Neuronal stem cell (in vitro differentiated cells): ENCODE data around the gene TRIM7. TPM values are rescaled to one million over a fixed set of nuclear protein-coding genes. Genes with fewer than 3 reads are reported as not detected.

Experiments used
- DNase-seq: peaks from one replicate; pipeline ENCODE4 v3.0.0-alpha.2; 2013; ENCODE audit warnings: low spot score
- H2AFZ ChIP-seq: one replicate; pipeline ENCODE4 v1.6.1; 2013; ENCODE audit warnings: mild to moderate bottlenecking, low read length, inconsistent platforms
- H2AK5ac ChIP-seq: 2 replicates; pipeline ENCODE4 v1.6.1; 2013; ENCODE audit warnings: low read depth, mild to moderate bottlenecking, inconsistent platforms, low read length, moderate library complexity, mixed read lengths
- H2BK120ac ChIP-seq: 2 replicates; pipeline ENCODE4 v1.6.1; 2013; ENCODE audit warnings: low read depth, mild to moderate bottlenecking, inconsistent platforms, low read length, moderate library complexity, mixed read lengths
- H2BK12ac ChIP-seq: one replicate; pipeline ENCODE4 v1.6.1; 2013; ENCODE audit warnings: low read length, inconsistent platforms
- H2BK15ac ChIP-seq: 2 replicates; pipeline ENCODE4 v1.6.1; 2013; ENCODE audit warnings: mild to moderate bottlenecking, low read length, inconsistent platforms, mixed read lengths
- H2BK5ac ChIP-seq: one replicate; pipeline ENCODE4 v1.6.1; 2013; ENCODE audit warnings: inconsistent platforms, mild to moderate bottlenecking, low read length, moderate library complexity
- H3K14ac ChIP-seq: one replicate; pipeline ENCODE4 v1.6.1; 2013; ENCODE audit warnings: low read length, inconsistent platforms
- H3K18ac ChIP-seq: 2 replicates; pipeline ENCODE4 v1.6.1; 2013; ENCODE audit warnings: low read length, inconsistent platforms
- H3K23ac ChIP-seq: 2 replicates; pipeline ENCODE4 v1.6.1; 2013; ENCODE audit warnings: low read depth, mild to moderate bottlenecking, mixed read lengths, low read length, inconsistent platforms; ENCODE audit not compliant: poor library complexity
- H3K27ac ChIP-seq: replicated peaks from 3 replicates; pipeline ENCODE4 v1.5.1; 2013; ENCODE audit warnings: low read length, inconsistent platforms
- H3K27me3 ChIP-seq, 3 experiments: 2 replicates each; pipeline ENCODE4 v1.6.1; 2013; ENCODE audit warnings: low read length in 3 of 3, mild to moderate bottlenecking in 2 of 3, inconsistent platforms in 1 of 3, low read depth in 1 of 3, mixed read lengths in 1 of 3, moderate library complexity in 1 of 3; ENCODE audit not compliant: control insufficient read depth in 3 of 3, insufficient read depth in 3 of 3
- H3K36me3 ChIP-seq, 2 donors: replicated peaks in 1 of 2; 2 replicates each; pipeline ENCODE4 v1.6.1; 2013; ENCODE audit warnings: low read length in 2 of 2; ENCODE audit not compliant: control insufficient read depth in 2 of 2, insufficient read depth in 2 of 2
- H3K4ac ChIP-seq: 2 replicates; pipeline ENCODE4 v1.6.1; 2013; ENCODE audit warnings: inconsistent platforms, mild to moderate bottlenecking, low read length, moderate library complexity
- H3K4me1 ChIP-seq, 2 donors: 1 replicate in 1 of 2; 2 replicates in 1 of 2; pipeline ENCODE4 v1.6.1; 2013; ENCODE audit warnings: low read length in 2 of 2, low read depth in 1 of 2; ENCODE audit not compliant: control insufficient read depth in 2 of 2, insufficient read depth in 1 of 2
- H3K4me2 ChIP-seq: one replicate; pipeline ENCODE4 v1.6.1; 2013; ENCODE audit warnings: mild to moderate bottlenecking, low read length, inconsistent platforms; ENCODE audit not compliant: insufficient read depth, poor library complexity, severe bottlenecking
- H3K4me3 ChIP-seq, 2 donors: 2 replicates each; pipeline ENCODE4 v1.5.1; 2013; ENCODE audit warnings: low read length in 2 of 2, mild to moderate bottlenecking in 2 of 2, inconsistent platforms in 1 of 2, moderate library complexity in 1 of 2
- H3K79me1 ChIP-seq: one replicate; pipeline ENCODE4 v1.6.1; 2013; ENCODE audit warnings: low read depth, mild to moderate bottlenecking, inconsistent platforms, low read length, moderate library complexity
- H3K9ac ChIP-seq: one replicate; pipeline ENCODE4 v1.6.1; 2013; ENCODE audit warnings: mild to moderate bottlenecking, low read depth, low read length, inconsistent platforms; ENCODE audit not compliant: poor library complexity
- H3K9me3 ChIP-seq, 2 donors: replicated peaks in 1 of 2; 2 replicates each; pipeline versions ENCODE3 to v1.6.1; 2013; ENCODE audit warnings: low read length in 2 of 2, mild to moderate bottlenecking in 2 of 2, inconsistent platforms in 1 of 2, low read depth in 1 of 2, mixed read lengths in 1 of 2, moderate library complexity in 1 of 2; ENCODE audit not compliant: control insufficient read depth in 2 of 2, insufficient read depth in 1 of 2
- H4K8ac ChIP-seq: one replicate; pipeline ENCODE4 v1.6.1; 2013; ENCODE audit warnings: low read depth, mild to moderate bottlenecking, inconsistent platforms, low read length, moderate library complexity
- H4K91ac ChIP-seq: one replicate; pipeline ENCODE4 v1.6.1; 2013; ENCODE audit warnings: low read length, low read depth, mild to moderate bottlenecking, inconsistent platforms; ENCODE audit not compliant: poor library complexity
- WGBS, 2 donors: extraction: QIAGEN DNeasy Blood & Tissue Kit; methylation state at CpG; one replicate each; pipeline ENCODE4 v1.1.7; 2013; ENCODE audit warnings: missing lambda C conversion rate in 2 of 2, mixed read lengths in 1 of 2; ENCODE audit not compliant: insufficient read length in 2 of 2, insufficient replicate concordance in 1 of 2; ENCODE audit errors: extremely low coverage in 2 of 2; 5-methylcytosine and 5-hydroxymethylcytosine counted together
- polyA plus RNA-seq, 2 experiments: library from polyadenylated mRNA; stranded (reverse); fragments of 200-250 nt; gene quantifications; one replicate each; pipeline ENCODE4 v1.2.3, GENCODE V29; 2013

Gene TRIM7
- 0.28 TPM for polyA plus RNA-seq (2013, experiment 1 of 2)
- polyA plus RNA-seq (2013, experiment 2 of 2): 0.28 TPM

- Histone ChIP-seq H3K4me2 (peak within 1 kb of the TSS; percentile 93), H3K27ac (no peak within 1 kb of the TSS), H3K79me1 (no peaks in the 10 kb centered on the region), H3K27me3 (peaks cover 14 to 51% (median 42%) of the 10 kb centered on the region in 3 experiments), H4K91ac (no peak within 1 kb of the TSS), H4K8ac (no peak within 1 kb of the TSS), H3K9me3 (no peaks in the 10 kb centered on the region), H3K4ac (no peak within 1 kb of the TSS), H2BK5ac (no peak within 1 kb of the TSS), H2AK5ac (no peak within 1 kb of the TSS), H3K18ac (peak within 1 kb of the TSS; percentile 90), H2BK15ac (no peak within 1 kb of the TSS), H2BK120ac (no peak within 1 kb of the TSS), H3K36me3 (no peaks in the 10 kb centered on the region), H3K23ac (peak within 1 kb of the TSS; percentile 55), H3K4me3 (peak within 1 kb of the TSS; percentile 59 to 80), H3K4me1 (peaks cover 3 to 5% of the 10 kb centered on the region in 2 donors), H2BK12ac (no peak within 1 kb of the TSS), H3K14ac (peak within 1 kb of the TSS; percentile 38), H3K9ac (peak within 1 kb of the TSS; percentile 86), H2AFZ (peak within 1 kb of the TSS; percentile 87)
- no peak for DNase-seq
- no CpG with 5 or more reads among the region's 94 CpGs for WGBS, 2 donors
Observed at GRCh38 chr5:181204826-181205760, at the start of gene TRIM7. TSS of gene TRIM7 (minus strand) at chr5:181205196. CDS start at chr5:181205110, 86 bp downstream.

- H3K27me3 ChIP-seq: no peaks in the 10 kb centered on the region
- H3K27ac ChIP-seq: no peak overlapping the region
- H2BK12ac ChIP-seq: no peak overlapping the region
- peak overlapping the region; percentile 62 for H3K4me2 ChIP-seq
- no peaks in the 10 kb centered on the region for H3K9me3 ChIP-seq
- H2BK15ac ChIP-seq: no peak overlapping the region
- peaks cover 2% of the 10 kb centered on the region for H3K79me1 ChIP-seq
- H3K14ac ChIP-seq: no peak overlapping the region
- H2BK5ac ChIP-seq: no peak overlapping the region
- no peak overlapping the region for H2AFZ ChIP-seq
- H2AK5ac ChIP-seq: no peak overlapping the region
- H4K91ac ChIP-seq: no peak overlapping the region
- no peak for DNase-seq
- WGBS, 2 donors: no CpG with 5 or more reads among the region's 4 CpGs
- H3K18ac ChIP-seq: no peak overlapping the region
- no peak overlapping the region for H2BK120ac ChIP-seq
- peaks cover 10 to 47% of the 10 kb centered on the region in 2 donors for H3K36me3 ChIP-seq
- H3K23ac ChIP-seq: no peak overlapping the region
- peak overlapping the region; percentile 78 to 96 for H3K4me3 ChIP-seq
- H3K4me1 ChIP-seq: peaks cover 11 to 12% of the 10 kb centered on the region in 2 donors
- H4K8ac ChIP-seq: no peak overlapping the region
- H3K4ac ChIP-seq: no peak overlapping the region
- H3K9ac ChIP-seq: peak overlapping the region; percentile 37
Observed at GRCh38 chr5:181248277-181248676, 43.3 kb upstream of the TRIM7 start.

GRCh38 chr5:181246276-181247049, 41.5 kb upstream of the TRIM7 start:
- H2BK5ac ChIP-seq: peak overlapping the region; percentile 83
- H3K4me3 ChIP-seq: peak overlapping the region; percentile 96 to 99
- peak overlapping the region; percentile 99 for H3K9ac ChIP-seq
- WGBS, 2 donors: no CpG with 5 or more reads among the region's 55 CpGs
- H3K18ac ChIP-seq: peak overlapping the region; percentile 98
- peak overlapping the region; percentile 69 for H3K4ac ChIP-seq
- no peaks in the 10 kb centered on the region for H3K27me3 ChIP-seq
- no peaks in the 10 kb centered on the region for H3K9me3 ChIP-seq
- peak overlapping the region; percentile 89 for H2AFZ ChIP-seq
- no peak overlapping the region for H2BK12ac ChIP-seq
- peak overlapping the region; percentile 83 for H2BK15ac ChIP-seq
- peak overlapping the region; percentile 95 for H2AK5ac ChIP-seq
- H4K8ac ChIP-seq: peak overlapping the region; percentile 97
- peak overlapping the region; percentile 89 for H3K27ac ChIP-seq
- peak overlapping the region; percentile 16 for H3K23ac ChIP-seq
- peaks cover under 1% of the 10 kb centered on the region for H3K79me1 ChIP-seq
- peak overlapping the region; percentile 64 for H2BK120ac ChIP-seq
- H4K91ac ChIP-seq: peak overlapping the region; percentile 56
- H3K14ac ChIP-seq: peak overlapping the region; percentile 41
- DNase-seq: peak; percentile 68
- peak overlapping the region; percentile 92 for H3K4me2 ChIP-seq
- peaks cover 16 to 48% of the 10 kb centered on the region in 2 donors for H3K36me3 ChIP-seq
- peaks cover 20% of the 10 kb centered on the region in 2 donors for H3K4me1 ChIP-seq
